GM12872 (cell line): ENCODE results near the gene OR8U1.

Experiments
- CTCF ChIP-seq: IDR thresholded peaks from 3 replicates; pipeline ENCODE4 v1.5.1; 2011; ENCODE audit warnings: low read depth, mild to moderate bottlenecking, low read length, moderate library complexity; ENCODE audit not compliant: insufficient read depth

The OR8U1 gene

GRCh38 chr11:56394381-56394780, 19.0 kb downstream of the OR8U1 start:
- no peak for TF ChIP-seq CTCF

- no peak for TF ChIP-seq CTCF
Measured at GRCh38 chr11:56396047-56396446, 20.6 kb downstream of the OR8U1 start.

GRCh38 chr11:56404393-56404792, 29.0 kb downstream of the OR8U1 start:
- no peak for TF ChIP-seq CTCF

- no peak for TF ChIP-seq CTCF
Measured at GRCh38 chr11:56410801-56411200, 35.4 kb downstream of the OR8U1 start.

- no peak for TF ChIP-seq CTCF
Measured at GRCh38 chr11:56412396-56412795, 37.0 kb downstream of the OR8U1 start, which contains the start of gene OR5AL1. Gene OR5AL1, plus strand, starts transcription at chr11:56412696.
